ENCODE measurements around the gene MTCH1.

Gene MTCH1

GRCh38 chr6:36985808-36986703, at the start of gene MTCH1:
TSS of gene MTCH1 (minus strand) at chr6:36986196. CDS start at chr6:36986173, 23 bp downstream.
- no peak for DNase-seq

GRCh38 chr6:37033819-37034795, 48.1 kb upstream of the MTCH1 start:
- no peak for DNase-seq

GRCh38 chr6:37033255-37033654, 47.3 kb upstream of the MTCH1 start:
- no peak for DNase-seq

- no peak for DNase-seq
Observed at GRCh38 chr6:37032239-37032638, 46.2 kb upstream of the MTCH1 start.

GRCh38 chr6:37030599-37030998, 44.6 kb upstream of the MTCH1 start:
- DNase-seq, result no peak

GRCh38 chr6:37029249-37029971, 43.4 kb upstream of the MTCH1 start:
- DNase-seq, result no peak

GRCh38 chr6:37027811-37028469, 41.9 kb upstream of the MTCH1 start:
- no peak for DNase-seq

- DNase-seq, result no peak
Observed at GRCh38 chr6:37027036-37027720, 41.2 kb upstream of the MTCH1 start.

- no peak for DNase-seq
Observed at GRCh38 chr6:37025621-37026466, 39.8 kb upstream of the MTCH1 start.

GRCh38 chr6:37024656-37025337, 38.8 kb upstream of the MTCH1 start:
- no peak for DNase-seq

- no peak for DNase-seq
Observed at GRCh38 chr6:37022135-37022863, 36.3 kb upstream of the MTCH1 start.

- DNase-seq, result no peak
Observed at GRCh38 chr6:37021356-37022129, 35.5 kb upstream of the MTCH1 start.

- DNase-seq, result no peak
Observed at GRCh38 chr6:37020812-37021211, 34.8 kb upstream of the MTCH1 start.

- no peak for DNase-seq
Observed at GRCh38 chr6:37020381-37020780, 34.4 kb upstream of the MTCH1 start.

- DNase-seq, result no peak
Observed at GRCh38 chr6:37019065-37019450, 33.1 kb upstream of the MTCH1 start.

GRCh38 chr6:37018198-37019064, 32.4 kb upstream of the MTCH1 start:
- peak; percentile 80 for DNase-seq

- DNase-seq, result no peak
Observed at GRCh38 chr6:37017606-37018197, 31.7 kb upstream of the MTCH1 start.
